ENCODE measurements around the gene PKIB.

PKIB gene

DNA sequence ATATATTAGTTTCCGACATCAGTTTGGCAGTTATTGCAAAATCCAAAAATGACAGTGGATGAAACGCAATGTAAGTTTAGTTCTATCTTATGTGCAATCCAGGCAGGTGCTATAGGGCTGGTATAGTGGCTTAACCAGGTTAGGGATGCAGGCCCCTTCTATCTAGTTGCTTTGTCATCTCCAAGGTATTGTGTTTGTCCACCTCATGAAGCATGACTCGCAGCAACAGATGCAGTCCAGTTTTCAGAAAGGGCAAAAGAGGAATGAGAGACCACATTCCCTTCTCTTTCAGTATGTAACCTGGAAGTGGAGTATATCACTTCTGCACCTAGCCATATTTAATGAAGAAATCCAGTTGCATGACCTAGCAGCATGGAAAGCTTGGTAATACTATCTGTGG, 59.7 kb downstream of the PKIB start:
- no peak for DNase-seq

DNA sequence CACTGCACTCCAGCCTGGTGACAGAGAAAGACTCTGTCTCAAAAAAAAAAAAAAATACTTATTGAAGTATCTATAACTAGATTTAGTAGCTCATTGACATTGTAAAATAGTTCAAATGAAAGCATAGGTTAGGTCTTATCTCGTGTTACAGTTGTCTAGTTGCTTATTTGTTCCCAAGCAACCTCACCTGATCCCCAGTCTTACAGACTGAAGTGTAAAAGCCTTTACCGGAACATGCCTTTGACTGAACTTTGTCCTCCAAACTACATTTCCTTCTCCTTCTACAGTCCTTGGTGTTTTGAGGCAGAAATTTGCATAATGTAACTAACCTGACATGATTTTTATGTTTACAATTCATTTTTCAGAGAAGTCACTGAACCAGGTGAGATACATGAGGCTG, 61.0 kb downstream of the PKIB start:
- DNase-seq = no peak

DNA sequence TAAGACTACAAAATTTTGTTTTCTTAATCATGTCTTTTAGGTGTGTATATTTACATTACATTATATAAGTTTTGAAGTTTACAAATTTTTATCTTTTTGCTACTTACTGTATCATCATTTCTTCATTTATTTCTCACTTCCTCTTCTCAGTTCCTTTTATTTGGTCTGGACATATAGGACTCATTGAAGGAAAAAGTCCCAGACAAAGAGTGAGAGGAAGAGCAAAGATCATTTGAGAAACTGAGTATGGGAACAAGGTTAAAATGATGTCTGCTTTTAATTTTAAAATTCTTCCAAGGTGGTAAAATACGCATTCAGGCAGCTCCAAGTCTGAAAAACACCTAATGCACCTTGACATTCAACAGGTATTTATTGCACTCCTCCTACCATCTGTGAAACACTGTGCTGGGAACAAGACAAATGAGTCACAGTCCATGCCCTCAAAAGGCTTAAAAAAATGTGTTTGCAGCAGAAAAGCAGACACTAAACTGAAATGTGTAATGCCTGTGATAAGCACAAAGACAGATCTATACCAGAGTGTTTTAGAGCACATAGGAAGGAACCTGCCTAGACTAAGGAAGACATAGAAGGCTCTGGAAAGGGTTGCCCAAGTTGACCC, 63.2 kb downstream of the PKIB start:
- no peak for DNase-seq

DNA sequence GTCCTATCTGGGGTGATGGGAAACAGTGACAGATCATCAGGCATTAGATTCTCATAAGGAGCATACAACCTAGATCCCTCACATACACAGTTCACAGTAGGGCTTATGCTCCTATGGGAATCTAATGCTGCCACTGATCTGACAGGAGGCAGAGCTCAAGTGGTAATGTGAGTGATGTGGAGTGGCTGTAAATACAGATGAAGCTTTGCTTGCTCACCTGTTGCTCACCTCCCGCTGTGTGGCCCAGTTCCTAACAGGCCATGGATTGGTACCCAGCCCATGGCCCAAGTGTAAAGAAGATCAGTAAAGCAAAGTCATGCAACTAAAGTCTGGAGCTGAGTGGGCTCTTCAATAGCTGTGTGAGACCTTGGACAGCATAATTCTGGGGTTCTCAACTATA, 65.9 kb downstream of the PKIB start:
- DNase-seq = no peak

DNA sequence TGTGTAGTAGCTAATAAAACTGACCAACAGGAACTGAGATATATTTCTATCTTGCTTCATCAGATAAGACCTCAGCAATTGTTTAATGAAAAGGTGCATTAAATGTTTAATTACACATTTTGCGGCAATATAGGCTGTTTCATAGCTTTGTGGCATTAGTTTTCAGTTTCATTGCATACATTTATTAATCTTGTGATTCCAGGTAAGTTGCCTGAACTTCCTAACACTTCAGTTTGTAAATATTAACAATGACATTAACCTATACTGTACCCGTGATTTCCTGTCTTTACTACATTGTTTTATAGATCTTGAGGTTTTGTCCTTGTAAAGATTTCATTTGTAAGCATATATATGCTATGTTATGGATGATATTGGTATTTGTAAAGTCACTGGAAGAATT, 66.5 kb downstream of the PKIB start:
- DNase-seq = no peak

DNA sequence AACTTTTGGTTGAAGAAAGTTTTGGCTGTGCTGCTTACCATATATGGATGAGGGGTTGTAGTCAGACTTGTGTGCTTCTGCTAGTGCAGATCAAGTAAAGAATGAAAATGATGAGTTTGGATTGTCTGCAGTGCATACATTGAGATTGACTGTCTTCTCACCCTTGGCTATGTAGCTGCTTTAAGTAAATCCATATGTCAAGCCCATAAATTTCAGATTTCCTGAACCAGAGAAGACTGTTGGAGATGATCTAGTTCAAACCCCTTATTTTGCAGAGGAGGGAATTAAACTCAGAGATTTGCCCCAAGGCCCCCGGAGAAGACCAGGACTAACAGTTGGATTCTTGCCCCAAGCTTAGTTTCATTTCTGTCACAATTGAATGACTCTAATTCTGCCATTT, 67.2 kb downstream of the PKIB start:
- DNase-seq = no peak

DNA sequence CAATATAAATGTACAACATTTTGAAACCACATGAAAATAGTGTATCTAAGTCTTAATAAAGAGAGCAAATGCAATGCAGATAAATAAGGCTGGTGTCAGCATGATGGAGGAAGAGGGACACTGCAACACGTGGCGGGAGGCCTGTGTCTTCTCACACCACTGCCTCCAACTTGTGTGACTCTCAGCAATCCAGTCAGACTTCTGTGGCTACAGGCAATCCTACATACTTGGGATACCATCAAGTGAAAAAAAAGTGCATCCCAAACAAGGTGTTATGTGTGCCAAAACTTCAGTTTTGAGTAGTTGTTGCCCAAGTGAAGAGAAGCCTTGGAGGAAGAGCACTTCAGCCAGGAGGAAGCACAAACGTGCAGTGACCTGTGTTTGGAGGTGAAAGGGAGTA, 68.6 kb downstream of the PKIB start:
- DNase-seq = no peak

DNA sequence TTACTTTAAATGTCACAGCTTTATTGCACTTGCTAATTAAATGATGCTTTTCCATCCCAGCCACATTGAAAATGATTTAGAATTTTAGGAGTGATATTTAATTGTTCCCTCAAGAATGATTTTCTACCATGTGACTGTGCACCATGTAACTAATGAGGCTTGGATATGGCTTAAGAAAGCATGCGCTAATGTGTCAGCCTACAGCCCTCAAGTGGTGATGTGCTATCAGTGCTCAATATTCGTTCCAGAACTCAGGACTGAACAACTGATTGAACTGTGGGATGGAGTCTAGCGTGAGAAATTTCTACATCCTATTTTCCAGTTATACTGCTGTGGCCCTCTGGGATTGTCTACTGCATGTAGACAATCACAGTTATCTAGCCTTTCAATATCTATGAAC, 71.5 kb downstream of the PKIB start:
- DNase-seq = no peak

DNA sequence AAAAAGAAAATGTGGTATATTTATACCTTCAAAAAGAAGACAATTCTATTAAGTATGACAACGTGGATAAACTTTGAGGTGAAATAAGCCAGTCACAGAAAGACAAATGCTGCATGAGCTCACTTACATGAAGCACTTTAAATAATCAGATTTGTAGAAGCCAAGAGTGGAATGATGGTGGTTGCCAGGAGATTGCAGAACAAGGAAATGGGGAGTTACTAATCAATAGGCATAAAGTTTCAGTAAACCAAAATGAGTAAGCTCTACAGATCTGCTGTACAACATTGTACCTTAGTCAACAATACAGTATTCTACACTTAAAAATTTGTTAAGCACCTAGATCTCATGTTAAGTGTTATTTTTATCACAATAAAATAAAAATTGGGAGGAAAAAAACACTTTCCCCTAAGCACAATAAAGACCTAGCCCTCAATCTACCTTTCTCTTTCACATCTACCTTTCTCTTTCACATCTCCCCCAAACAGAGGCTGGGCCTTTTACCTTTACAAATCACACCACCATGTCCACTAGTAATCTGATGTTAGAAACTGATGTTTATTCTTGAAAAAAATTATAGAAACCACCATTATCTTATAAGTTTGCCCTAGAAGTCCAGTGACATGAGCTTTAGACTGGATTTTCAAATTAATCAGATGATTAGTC, 73.9 kb downstream of the PKIB start:
- DNase-seq = no peak

DNA sequence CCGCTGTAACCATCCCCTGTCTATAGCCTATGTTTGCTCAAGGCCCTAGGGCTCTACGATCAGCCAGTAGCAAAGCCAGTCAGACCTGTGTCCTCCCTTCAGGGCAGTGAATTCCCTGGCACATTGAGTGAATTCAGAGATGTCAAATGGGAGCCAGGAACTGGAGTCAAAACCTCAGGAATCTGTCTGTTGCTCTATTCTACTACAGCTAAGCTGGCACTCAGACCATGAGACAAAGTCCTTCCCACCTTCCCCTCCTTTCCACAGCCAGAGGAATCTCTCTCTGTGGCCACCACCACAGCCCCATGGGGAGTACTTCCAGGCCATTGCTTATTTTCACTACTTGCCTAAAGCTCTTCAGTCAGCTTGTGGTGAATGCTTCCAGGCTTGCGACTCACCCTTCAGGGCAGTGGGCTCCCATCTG, 82.0 kb downstream of the PKIB start:
- no peak for DNase-seq

DNA sequence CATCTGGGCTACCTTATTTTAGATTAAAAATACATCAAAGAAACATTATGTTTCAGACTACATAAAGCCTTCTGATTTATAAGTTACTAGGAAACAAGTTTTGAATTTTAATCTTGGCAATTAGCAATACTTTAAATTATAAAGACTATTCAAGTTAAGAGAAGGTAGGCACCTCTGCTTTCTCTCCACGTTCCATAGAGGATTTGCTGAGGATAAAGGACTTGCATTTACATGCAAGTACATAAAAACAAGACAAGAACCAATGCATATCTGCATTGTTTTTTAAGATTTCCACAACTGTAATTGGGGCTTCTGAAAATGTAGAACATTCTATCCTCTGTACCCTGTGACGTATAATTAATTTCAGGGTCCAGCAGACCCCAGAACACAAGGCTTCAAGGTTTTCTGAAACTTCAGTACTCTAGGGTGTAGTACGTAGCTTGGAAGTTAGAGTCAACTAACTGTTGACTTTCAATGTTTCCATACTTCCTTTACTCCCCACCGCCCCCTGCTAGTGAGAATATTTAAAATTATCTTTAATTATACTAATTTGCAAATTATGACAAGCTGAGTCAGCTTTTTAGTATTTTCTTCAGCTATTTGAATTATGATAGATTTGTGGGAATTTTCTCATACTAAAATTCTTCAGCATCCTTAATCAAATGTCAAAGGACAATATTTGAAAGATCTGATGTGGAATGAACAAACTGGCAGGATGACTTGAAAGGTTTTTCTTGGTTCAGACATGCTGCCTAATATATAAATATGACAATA, 82.8 kb downstream of the PKIB start:
- DNase-seq = no peak

DNA sequence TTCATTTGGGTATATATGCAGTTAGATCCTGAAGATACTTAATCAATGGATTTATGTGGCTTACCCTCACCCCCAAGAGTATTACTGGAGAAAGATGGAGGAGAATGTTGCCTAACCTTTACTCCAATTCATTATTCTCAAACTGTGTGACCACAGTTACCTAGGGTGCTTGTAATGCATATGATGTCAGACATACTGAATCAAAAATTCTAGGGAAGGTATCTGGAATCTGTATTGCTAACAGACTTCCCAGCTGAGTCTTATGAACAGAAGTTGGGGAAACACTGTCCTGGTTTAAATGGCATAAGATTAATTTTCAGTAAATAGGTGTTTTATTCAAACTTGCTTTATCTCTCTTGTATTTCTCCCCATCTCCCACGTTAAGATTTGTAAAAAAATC, 83.9 kb downstream of the PKIB start:
- no peak for DNase-seq

DNA sequence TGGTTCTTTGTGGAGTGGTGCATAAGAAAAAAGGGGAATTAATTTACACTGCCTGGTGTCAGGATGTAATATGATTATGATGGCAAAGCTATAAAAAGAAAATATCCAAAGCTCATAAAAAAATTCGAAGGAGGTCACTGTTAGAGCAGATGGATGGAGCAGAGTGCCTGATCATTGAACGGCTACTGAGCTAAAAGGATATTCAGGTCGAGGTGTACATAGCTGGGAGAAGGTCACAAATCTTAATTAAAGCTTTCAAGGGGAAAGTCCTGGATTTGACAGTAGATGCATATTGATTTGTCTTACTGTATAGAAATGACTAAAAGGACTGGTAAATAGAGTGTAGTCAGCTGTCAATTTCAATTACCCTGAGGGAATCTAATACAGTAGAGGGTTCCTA, 84.4 kb downstream of the PKIB start:
- no peak for DNase-seq

DNA sequence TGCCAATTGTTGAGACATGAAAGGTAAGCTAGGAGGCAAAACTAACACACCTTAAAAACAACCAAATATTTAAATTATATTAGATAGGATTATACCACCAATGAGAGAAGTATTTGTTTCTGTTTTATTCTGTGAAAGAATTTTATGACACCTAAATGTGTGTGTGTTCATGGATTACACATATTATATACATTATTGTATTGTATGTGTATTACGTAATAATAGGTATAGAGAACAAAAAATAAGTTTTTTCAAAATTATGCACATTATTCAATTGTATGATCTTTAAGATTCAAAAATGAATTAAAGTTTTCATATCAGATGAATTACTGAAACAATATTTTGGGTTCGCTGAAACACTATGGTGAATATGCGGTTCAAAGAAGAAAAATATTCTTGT, 85.0 kb downstream of the PKIB start:
- no peak for DNase-seq

DNA sequence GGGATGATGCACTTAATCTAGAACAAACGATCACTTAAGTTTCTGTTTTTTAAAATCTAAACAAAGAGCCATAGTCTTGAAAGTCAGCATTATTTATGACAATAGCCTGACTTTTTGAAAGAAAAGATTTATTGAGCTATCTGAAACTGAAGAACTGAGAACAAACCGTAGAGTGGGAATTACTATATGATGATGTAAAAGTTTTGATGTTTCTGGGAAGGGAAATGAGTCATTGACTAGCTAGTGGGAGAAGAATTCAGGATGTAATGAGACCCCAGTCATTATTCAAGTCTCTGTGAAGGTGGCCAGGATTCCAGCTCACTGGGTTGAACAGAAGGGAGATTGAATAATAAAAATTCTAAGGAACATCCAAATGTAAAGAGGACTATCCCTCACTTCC, 85.9 kb downstream of the PKIB start:
- no peak for DNase-seq

DNA sequence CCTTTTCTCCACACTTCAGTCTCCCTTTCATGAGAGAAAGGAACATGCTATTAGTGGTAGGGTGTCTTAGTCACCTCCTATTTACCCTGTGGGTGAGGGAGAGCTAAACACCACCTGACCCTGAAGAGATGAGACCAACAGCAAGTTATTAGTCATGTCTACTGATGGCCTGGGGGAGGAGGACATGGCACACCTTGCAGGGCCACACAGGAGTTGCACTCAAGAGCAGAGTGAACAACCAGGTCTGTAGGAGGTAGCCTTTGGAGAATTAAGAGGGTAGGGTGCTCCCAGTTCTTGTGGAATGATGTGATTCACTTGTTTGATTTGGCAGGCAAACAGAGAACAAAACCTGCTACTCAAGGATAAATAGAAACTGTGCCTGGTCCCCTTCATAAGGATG, 86.6 kb downstream of the PKIB start:
- DNase-seq = no peak

DNA sequence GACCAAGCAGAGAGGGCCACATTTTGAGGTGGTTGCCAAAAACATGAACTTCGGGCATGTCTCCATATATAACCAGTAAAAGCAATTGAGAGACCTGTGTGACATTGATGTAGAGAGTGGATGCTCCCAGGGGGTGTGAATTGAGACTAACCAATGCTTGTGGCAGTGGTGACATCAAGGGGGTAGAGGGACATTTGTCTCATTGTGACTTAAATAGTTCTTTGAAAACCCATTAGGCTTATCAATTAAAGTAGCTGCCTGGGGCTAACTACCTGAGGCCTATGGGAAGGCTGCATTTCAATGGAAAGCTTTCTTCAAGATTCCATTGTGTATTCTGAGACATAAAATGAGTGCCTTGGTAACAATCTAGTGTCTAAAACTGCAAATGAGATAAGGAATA, 87.3 kb downstream of the PKIB start:
- DNase-seq = no peak

DNA sequence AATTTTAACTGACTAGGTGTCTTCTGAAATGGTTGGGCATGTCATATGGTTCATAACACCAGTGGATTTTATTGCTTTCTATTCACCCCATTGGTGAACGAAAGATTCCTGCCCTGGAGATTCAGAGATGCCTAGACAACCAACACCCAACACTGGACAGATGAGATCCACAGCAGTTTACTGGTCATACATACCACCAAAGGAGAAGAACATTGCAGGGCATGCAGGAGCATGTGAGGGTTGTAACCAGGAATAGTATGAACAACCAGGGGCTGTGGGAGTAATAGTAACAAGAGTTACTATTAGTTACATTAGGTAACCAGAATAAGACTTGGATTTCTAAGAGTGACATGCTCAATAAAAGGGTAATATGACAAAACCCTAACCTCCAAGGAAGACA, 91.5 kb downstream of the PKIB start:
- DNase-seq = no peak

DNA sequence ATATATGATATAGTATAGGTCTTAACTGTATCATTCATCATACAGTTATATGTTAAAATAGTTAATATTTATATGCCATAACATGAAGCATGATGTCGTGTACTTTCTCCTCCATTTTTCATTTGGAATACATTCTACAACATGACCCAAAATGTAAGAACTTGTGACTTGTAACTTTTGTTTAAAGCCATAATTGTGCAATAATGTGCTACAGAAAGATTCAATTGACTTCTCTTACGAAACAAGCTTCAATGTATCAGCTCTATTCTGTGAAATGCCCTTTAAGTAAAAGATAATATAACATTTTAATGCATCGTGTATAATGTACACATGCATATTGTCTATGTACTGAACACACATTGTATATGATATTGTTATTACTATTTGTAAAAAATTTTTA, 92.6 kb downstream of the PKIB start:
- no peak for DNase-seq

DNA sequence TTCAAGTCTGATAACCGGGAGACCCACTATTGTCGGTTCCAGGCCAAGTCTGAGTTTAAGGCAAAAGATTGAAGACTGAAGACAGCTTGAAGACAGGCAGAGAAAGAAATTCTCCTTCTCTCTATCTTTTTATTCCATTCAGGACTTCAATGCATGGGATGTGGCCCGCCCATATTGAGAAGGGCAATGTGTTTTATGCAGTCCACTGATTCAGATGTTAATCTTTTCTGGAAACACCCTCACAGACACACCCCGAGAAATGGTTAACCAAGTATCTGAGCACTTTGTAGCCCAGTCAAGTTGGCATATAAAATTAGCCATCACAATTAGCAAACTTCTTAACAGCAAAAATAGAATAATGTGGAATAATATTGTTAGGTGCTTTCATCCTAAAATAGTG, 93.9 kb downstream of the PKIB start:
- no peak for DNase-seq

DNA sequence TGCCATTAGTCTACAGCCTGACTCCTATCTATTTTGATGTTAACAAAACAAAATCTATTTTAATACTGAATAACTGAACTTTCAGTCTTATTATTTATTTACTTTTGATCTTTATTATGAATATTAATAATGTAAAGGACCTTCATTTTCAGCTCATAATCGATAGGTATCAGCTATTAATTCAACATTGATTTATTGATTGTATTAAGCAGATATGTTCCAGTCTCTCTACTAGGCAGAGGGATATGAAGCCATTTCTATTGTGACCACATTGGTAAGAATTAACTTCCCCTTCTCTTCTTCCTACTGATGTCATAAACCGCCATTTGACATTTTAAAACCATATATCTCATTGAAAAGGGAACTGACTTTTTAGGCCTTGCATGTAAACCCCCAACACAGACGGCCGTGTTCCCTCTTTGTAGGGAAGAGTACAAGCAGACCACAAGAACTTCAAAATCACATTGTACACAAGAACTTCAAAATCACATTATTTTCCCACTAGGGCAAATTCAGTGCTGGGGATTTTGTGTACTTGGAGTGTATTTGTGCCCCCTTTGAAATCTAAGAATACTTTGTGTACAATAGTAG, 99.8 kb downstream of the PKIB start:
- DNase-seq = no peak

DNA sequence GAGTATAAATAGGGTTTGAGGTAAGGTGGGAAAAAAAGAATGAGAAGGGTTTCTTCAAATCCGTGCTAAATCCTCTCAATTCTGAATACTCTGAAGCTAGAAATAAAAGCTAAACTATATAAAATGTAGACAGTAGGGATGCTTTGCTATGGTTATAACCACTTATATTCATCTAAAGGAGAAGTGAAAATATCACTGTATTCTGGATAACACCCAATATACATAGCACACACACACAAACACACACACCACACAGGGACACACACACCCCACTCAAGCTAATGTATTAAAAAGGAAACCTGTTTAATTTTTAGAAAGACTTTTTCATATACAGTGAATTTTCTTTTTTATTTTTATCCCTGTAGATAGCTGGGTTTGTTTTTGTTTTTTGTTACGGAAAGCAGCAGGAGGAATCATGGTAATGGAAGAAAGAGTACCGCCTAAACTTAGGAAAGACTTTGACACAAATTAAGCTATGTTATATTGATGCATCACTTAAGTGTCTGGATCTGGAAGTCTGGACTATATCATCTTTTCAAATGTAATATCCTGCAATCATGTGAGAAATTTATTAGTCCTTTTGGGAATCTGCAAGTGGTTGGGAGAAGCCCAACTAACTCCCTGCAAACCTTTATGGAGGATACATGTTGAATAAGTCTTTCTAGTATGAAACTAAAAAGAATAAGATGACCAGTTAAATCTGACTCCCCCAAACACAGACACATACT, 100.9 kb downstream of the PKIB start:
- no peak for DNase-seq

DNA sequence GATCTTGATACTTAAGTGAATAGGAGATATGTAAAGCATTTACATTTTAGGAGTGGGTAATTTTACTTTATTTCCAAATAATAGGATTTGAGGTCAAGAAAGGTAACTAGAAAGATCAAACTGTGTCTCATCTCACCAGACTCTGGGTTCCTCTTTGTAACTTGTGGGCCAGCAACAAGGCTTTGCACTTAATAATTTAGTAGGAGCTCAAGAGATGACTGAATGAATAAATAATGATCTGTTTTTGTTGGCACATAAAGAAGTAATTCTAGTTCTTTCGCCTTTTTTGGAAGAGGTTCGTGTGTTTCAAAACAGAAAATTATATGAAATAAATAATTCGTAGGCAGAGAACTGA, 101.9 kb downstream of the PKIB start:
- no peak for DNase-seq
